A673 (cell line): ENCODE data around the gene IFNL1. TPM values are rescaled to one million over a fixed set of nuclear protein-coding genes. Genes with fewer than 3 reads are reported as not detected.

Source experiments
- BruUV-seq: library from RNA; stranded (reverse); fragments of 400-500 nt; replicated peaks from 2 replicates; lab custom pipeline; 2021; lab: Mats Ljungman, UMichigan
- CTCF ChIA-PET: fragments of 300-600 bp; sonication (Branson Sonifier 250); formaldehyde crosslinking; loops from one replicate; lab custom pipeline; 2022; ENCODE audit warnings: antibody characterized with exemption; lab: Charles Lee
- POLR2A ChIA-PET: fragments of 300-600 bp; sonication (Branson Sonifier 250); formaldehyde crosslinking; loops from one replicate; lab custom pipeline; 2022; ENCODE audit warnings: antibody characterized with exemption; ENCODE audit not compliant: low non-redundant PET; lab: Charles Lee
- DNase-seq: peaks from one replicate; pipeline ENCODE4 v3.0.0-alpha.2; 2015; ENCODE audit warnings: low spot score
- H3K27ac ChIP-seq: fragments of 200-600 bp; sonication (generic); 2 replicates; pipeline ENCODE4 v1.5.1; 2016; ENCODE audit warnings: mixed run types, low read depth, mild to moderate bottlenecking, mixed read lengths, antibody characterized with exemption, low read length; ENCODE audit not compliant: poor library complexity, severe bottlenecking
- H3K27me3 ChIP-seq: fragments of 200-600 bp; sonication (generic); replicated peaks from 2 replicates; pipeline ENCODE4 v1.6.1; 2017; ENCODE audit warnings: mixed run types, low read depth, mild to moderate bottlenecking, mixed read lengths, antibody characterized with exemption, low read length; ENCODE audit not compliant: insufficient read depth, poor library complexity
- H3K36me3 ChIP-seq: fragments of 200-600 bp; sonication (generic); 2 replicates; pipeline ENCODE4 v1.6.1; 2016; ENCODE audit warnings: mixed run types, mild to moderate bottlenecking, mixed read lengths, antibody characterized with exemption, low read length; ENCODE audit not compliant: insufficient read depth, poor library complexity, severe bottlenecking
- H3K4me1 ChIP-seq: fragments of 200-600 bp; sonication (generic); 2 replicates; pipeline ENCODE4 v1.6.1; 2017; ENCODE audit warnings: mixed run types, mild to moderate bottlenecking, mixed read lengths, antibody characterized with exemption, low read length; ENCODE audit not compliant: insufficient read depth, poor library complexity, severe bottlenecking
- H3K4me3 ChIP-seq: fragments of 200-600 bp; sonication (generic); 2 replicates; pipeline ENCODE4 v1.5.1; 2016; ENCODE audit warnings: low read depth, mixed run types, mild to moderate bottlenecking, mixed read lengths, low read length; ENCODE audit not compliant: poor library complexity, severe bottlenecking
- H3K9me3 ChIP-seq: fragments of 200-600 bp; sonication (generic); 2 replicates; pipeline ENCODE4 v1.6.1; 2016; ENCODE audit warnings: mixed run types, low read depth, mild to moderate bottlenecking, mixed read lengths, antibody characterized with exemption, low read length; ENCODE audit not compliant: poor library complexity, severe bottlenecking
- EZH2 ChIP-seq: fragments of 200-600 bp; sonication (generic); IDR thresholded peaks from 2 replicates; pipeline ENCODE4 v1.6.1; 2017; ENCODE audit warnings: borderline replicate concordance, low read depth, mild to moderate bottlenecking, mixed read lengths, antibody characterized with exemption, low read length; ENCODE audit not compliant: poor library complexity, severe bottlenecking
- intact Hi-C: fragments of 100-400 bp; cut with micrococcal nuclease; formaldehyde crosslinking; loops from one replicate; pipeline ENCODE4 v1.10.0; 2022; ENCODE audit not compliant: unreplicated experiment
- total RNA-seq: library from RNA; stranded (reverse); gene quantifications from 2 replicates; pipeline ENCODE4 v1.2.3, GENCODE V29; 2021
- TF ChIP-seq, protein P1 (sequence below): fragments of 300-800, 200-600 bp; sonication (generic); conservative IDR thresholded peaks from 2 replicates; pipeline ENCODE4 v1.5.1; 2017; ENCODE audit warnings: low read depth, mild to moderate bottlenecking, antibody characterized with exemption, low read length, moderate library complexity, mixed read lengths

IFNL1 gene
- total RNA-seq, 1 experiment from 2014 or later: not detected

DNA sequence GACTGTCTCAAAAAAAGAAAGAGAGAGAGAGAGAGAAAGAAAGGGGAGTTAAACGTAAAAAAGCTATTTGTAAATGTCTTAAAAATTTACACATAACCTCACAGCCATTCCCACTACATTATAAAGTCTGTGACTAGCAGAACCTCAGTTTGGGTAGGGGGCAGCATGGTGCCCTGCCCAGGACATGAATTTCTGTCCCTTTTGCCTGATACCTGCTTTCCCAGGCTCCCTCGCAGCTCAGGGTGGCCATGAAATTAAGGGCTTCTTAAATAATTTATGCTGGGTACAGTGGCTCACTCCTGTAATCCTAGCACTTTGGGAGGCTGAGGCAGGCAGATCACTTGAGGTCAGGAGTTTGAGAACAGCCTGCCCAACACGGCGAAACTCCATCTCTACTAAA is 4.8 kb downstream of the IFNL1 start:
- Histone ChIP-seq H3K4me3 (no peak overlapping the region), H3K27ac (no peak overlapping the region), H3K27me3 (no peaks in the 10 kb centered on the region), H3K36me3 (no peaks in the 10 kb centered on the region), H3K4me1 (no peaks in the 10 kb centered on the region), H3K9me3 (no peaks in the 10 kb centered on the region)
- ChIA-PET CTCF (no interaction called here), POLR2A (no interaction called here)
- TF ChIP-seq, protein P1, sequence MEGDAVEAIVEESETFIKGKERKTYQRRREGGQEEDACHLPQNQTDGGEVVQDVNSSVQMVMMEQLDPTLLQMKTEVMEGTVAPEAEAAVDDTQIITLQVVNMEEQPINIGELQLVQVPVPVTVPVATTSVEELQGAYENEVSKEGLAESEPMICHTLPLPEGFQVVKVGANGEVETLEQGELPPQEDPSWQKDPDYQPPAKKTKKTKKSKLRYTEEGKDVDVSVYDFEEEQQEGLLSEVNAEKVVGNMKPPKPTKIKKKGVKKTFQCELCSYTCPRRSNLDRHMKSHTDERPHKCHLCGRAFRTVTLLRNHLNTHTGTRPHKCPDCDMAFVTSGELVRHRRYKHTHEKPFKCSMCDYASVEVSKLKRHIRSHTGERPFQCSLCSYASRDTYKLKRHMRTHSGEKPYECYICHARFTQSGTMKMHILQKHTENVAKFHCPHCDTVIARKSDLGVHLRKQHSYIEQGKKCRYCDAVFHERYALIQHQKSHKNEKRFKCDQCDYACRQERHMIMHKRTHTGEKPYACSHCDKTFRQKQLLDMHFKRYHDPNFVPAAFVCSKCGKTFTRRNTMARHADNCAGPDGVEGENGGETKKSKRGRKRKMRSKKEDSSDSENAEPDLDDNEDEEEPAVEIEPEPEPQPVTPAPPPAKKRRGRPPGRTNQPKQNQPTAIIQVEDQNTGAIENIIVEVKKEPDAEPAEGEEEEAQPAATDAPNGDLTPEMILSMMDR: no peak
- TF ChIP-seq EZH2: no peak
- DNase-seq: no peak
- intact Hi-C loops: no loop called here
- no TSS peak for BruUV-seq

DNA sequence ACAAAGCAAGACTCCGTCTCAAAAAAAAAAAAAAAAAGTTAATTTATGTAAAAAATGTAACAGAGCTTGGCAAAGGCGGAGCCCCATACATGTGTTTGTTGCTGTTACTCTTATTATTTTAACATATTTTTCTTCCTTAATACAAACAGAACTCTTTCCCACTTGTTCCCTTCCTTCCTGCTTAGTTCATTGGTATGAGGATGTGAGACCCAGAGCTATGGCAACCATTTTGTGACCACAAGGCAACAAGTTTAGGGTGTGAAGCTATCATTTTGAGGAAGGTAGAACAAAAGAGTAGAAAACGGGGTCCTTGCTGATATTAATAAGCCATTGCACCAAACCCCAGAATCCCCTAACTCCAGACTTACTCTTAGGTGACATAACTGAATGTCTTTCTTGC is 5.4 kb downstream of the IFNL1 start:
- Histone ChIP-seq H3K27me3 (no peaks in the 10 kb centered on the region), H3K36me3 (no peaks in the 10 kb centered on the region)
- no TSS peak for BruUV-seq

DNA sequence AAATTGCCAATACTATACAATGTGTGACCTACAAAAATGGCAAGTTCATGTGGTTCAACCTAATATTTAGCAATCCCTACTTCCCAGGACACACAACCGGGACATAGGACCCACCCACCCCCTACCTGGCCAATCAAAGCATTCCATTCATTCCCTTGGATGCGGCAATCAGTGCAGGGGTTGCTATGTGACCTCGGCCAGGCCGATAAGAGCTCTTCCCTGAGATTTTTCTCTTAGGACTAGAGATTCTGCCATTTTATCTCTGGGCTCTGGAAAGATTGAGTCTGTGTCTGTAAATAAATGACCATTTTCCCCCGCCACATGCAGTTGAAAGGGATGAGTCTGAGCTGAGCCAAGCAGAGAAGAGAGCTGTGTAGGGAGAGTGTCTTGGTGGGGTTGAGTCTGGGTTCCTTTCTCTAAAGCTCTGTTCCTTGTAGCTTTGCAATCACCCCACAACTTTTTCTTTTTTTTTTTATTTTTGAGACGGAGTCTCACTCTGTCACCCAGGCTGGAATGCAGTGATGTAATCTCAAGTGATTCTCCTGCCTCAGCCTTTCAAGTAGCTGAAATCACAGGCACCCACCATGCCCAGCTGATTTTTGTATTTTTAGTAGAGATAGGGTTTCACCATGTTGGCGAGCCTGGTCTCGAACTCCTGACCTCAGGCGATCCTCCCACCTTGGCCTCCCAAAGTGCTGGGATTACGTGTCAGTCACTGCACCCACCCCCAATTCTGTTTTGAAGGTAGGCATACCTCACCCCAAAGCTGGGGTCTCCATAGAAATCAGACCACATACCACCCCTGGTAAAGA is 7.4 kb downstream of the IFNL1 start:
- no peaks in the 10 kb centered on the region for H3K27me3 ChIP-seq
- CTCF ChIA-PET: no interaction called here
- H3K4me1 ChIP-seq: no peaks in the 10 kb centered on the region
- POLR2A ChIA-PET: no interaction called here
- H3K27ac ChIP-seq: no peak overlapping the region
- H3K36me3 ChIP-seq: no peaks in the 10 kb centered on the region
- intact Hi-C loops: no loop called here
- no TSS peak for BruUV-seq
- DNase-seq: no peak
- TF ChIP-seq EZH2: no peak
- TF ChIP-seq, protein P1: no peak
- H3K9me3 ChIP-seq: no peaks in the 10 kb centered on the region
- H3K4me3 ChIP-seq: no peak overlapping the region

More for the DNA sequence above, 5.4 kb downstream of the IFNL1 start:
- no peak for DNase-seq
- no peak overlapping the region for H3K27ac ChIP-seq
- H3K4me3 ChIP-seq: no peak overlapping the region
- CTCF ChIA-PET: no interaction called here
- no peak for TF ChIP-seq EZH2
- TF ChIP-seq, protein P1: no peak
- POLR2A ChIA-PET: no interaction called here
- no peaks in the 10 kb centered on the region for H3K4me1 ChIP-seq
- H3K9me3 ChIP-seq: no peaks in the 10 kb centered on the region
- intact Hi-C loops: no loop called here
